Activated T-cell treated with anti-CD3 and anti-CD28 coated beads for 48 hours (primary cell): ENCODE data around the gene DDC.
"Not testable (repeated sequence)": the region's sequence is repeated elsewhere in the genome, so short reads cannot be mapped to it uniquely, and the experiment has no call there.

Experiments used
- DNase-seq: peaks from one replicate; pipeline ENCODE4 v3.0.0-alpha.2; 2020; ENCODE audit warnings: low read depth

The DDC gene

GRCh38 chr7:50588937-50589336 lies 23.7 kb upstream of the DDC start:
- DNase-seq, result no peak

DNA sequence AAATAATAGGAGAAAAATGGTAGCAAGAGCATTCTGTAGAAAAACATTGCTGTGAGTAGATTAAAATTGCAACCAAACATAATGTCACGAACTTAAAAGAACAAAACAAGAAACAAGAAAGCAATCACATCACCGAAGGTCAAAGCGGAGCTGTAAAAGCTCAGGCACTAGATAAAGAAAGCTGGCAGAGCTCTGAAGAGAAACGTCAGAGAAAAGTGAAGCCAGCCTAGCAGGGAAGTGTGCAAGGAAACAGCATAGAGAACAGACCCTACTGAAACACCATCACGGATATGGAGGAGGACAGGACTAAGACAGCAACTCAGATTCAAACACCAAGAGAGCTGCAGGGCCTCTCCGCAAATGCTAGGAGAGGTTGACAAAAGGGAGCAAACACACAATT lies 22.5 kb upstream of the DDC start:
- DNase-seq, result no peak

DNA sequence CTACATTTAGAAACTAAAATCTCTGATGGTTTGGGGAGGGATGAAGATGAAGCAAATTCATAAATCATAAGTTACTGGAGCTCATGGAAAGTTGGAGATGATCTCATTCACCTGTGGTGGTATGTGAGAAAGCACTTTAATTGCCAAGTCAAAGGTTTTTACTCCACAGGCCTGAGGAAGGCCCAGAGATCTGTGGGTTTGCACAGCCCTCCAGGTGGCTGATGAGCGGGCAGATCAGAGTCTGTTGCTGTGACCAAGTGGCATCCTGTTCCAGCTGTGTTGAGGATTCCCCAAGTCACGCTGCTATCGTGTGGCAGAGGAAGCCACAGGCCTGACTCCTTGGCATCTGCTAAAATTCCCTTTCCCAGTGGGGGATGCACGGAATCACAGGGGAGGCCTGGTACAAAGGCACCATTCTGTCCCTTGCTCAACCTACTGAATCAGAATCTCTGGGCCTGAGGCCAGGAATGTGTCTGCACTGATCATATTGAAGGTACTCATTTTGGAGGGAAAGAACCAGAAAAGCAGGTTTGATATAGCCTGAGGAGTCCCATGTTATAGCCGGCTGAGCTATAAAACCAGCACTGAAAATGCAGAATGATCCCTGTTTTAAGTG lies 19.7 kb upstream of the DDC start:
- DNase-seq, result no peak

DNA sequence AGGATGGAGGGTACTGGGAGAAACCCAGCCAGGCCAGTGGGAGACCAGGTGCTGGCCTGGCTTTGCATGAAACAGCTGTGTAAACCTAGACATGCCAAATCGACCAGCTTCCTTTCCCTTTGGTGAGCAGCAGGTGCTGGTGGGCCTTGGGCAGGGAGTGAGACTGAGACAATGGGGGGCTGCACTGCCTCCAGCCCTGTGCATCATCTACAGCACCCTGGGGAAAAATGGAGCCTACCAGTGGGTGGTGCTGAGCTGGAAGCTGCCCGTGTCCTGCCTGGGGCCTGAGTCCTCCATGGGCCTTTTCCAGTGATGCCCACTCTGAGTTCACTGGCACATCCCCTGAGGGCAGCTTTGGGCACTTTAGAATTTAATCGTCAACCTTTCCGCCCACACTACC lies 19.2 kb upstream of the DDC start:
- DNase-seq, result no peak

DNA sequence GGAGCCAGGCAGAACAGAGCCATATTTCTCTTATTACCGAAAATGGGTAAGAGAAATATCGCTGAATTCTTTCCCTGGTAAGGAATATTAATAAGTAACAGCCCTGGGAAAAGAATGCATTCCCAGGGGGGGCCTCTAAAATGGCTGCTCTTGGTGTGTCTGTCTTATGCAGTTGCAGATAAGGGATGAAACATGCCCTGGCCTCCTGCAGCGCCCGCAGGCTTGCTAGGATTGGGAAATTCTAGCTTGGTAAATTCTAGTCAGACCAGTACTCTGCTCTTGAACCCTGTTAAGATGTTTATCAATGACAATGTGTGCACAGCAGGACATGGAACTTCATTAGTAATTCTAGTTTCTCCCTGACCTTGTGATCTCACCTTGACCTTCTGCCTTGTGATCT lies 18.1 kb upstream of the DDC start:
- not testable (repeated sequence) for DNase-seq

- not testable (repeated sequence) for DNase-seq
Observed at GRCh38 chr7:50582271-50582670, 17.1 kb upstream of the DDC start.

DNA sequence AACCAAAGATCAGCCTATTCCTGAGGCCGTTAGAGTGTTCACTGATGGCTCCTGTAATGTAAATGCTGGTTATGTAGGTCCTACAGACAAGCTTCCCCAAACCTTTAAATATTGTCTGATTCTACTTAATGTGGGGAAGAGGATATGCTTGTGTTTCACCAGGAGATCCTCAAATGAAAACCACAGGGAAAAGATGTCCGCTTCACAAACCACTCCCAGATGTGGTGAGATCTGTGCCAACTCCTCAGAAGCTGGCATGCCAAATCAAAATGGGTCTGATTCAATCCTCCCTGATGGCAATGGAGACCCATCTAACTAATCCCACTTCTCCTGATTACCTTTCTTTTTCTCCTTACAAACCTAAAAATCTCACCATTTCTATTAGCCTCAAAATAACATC lies 15.5 kb upstream of the DDC start:
- DNase-seq, result not testable (repeated sequence)

DNA sequence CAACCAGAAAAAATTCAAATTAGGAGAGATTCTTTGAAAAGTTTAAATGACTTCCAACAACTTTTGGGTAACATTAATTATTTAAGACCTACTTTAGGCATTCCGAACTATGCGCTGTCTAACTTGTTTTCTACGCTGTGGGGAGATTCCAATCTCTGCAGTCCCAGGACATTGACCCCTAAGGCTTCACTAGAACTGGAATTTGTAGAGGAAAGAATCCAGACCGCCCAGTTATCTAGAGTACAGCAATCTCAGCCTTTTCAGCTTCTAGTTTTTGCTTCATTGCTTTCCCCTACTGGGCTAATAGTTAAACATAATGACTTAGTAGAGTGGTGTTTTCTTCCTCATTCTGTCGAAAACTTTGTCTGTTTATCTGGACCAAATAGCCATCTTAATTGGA lies 14.9 kb upstream of the DDC start:
- no peak for DNase-seq

DNA sequence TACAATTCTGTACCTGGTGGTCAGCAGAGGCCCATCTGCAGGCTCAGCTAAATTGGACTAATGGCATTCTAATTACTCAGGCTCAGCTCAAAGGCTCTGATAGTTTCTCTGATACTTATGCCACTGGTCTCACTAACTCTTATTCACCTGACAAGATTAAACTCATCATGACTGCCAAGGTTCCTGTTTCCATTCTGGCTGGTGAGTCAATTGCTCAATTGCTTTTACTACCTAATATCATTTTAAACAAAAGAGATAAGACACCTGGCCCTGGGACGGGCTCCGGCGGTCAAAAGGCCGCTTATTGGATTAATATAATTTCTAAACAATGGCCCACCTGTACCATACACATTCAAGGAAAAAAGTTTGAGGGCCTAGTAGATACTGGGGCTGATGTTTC lies 12.9 kb upstream of the DDC start:
- DNase-seq, result not testable (repeated sequence)

GRCh38 chr7:50577569-50577968 lies 12.4 kb upstream of the DDC start:
- DNase-seq, result no peak

- not testable (repeated sequence) for DNase-seq
Observed at GRCh38 chr7:50576388-50576787, 11.2 kb upstream of the DDC start.

- no peak for DNase-seq
Observed at GRCh38 chr7:50567715-50568261, 2.6 kb upstream of the DDC start.

DNA sequence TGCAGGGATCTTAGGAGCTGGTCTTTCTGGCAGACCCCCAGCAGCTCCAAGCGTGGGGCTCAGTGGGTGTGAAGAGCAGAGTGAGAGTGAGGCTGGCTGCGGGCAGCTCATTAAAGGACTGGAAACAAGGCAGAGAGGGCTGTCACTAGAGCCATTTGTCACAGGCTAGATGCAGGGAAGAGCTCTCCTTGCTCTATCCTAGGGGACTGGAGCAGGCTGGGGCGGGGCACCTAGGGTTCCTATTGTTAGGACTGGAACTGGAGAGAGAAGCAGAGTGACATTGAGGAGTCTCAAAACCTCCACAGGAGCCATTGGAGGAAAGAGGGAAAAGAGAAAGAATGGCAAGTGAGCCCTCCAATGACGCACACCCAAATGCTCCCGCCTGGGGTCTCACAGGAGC lies 772 bp upstream of the DDC start:
- no peak for DNase-seq

DNA sequence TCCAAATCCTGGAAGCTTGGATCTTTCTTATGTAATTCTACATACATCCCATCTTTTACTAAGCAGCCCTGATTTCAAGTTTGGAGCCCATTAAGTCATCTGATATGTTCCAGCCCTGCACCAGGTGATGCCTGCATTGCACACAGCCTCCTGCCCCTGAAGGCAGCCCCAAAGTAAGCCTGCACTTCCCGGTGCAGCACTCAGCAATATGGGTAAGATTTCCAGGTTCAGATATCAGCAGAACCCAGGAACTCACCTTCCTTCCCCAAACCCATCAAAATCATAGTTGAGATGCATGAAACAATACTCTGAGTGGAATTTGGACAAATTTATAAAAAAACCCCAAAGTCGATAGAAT lies 333 bp upstream of the DDC start:
- no peak for DNase-seq

GRCh38 chr7:50564171-50564570 lies 1.0 kb downstream of the DDC start:
- DNase-seq, result no peak

GRCh38 chr7:50562136-50562535 lies 3.1 kb downstream of the DDC start:
- no peak for DNase-seq

- DNase-seq, result no peak
Observed at GRCh38 chr7:50560865-50561351, 4.3 kb downstream of the DDC start.

DNA sequence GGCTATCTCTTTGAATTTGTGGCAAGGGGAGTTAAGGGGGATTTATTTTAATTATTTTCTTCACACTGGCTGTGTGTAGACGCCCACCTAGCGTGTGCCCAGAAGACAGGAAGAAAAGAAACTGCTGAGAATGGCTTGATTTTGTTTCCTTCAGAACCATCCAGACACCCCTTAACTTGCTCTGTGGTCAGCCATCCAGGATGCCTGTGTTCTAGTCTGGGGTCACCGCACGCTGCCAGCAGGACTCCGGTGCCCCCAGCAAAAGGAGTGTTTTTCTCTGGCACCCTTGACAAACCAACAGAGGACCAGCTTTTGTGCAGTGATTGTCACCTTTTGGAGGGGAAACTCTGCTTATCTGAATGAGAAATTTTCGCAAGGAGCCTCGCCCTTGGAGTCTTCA lies 5.3 kb downstream of the DDC start:
- DNase-seq, result no peak

DNA sequence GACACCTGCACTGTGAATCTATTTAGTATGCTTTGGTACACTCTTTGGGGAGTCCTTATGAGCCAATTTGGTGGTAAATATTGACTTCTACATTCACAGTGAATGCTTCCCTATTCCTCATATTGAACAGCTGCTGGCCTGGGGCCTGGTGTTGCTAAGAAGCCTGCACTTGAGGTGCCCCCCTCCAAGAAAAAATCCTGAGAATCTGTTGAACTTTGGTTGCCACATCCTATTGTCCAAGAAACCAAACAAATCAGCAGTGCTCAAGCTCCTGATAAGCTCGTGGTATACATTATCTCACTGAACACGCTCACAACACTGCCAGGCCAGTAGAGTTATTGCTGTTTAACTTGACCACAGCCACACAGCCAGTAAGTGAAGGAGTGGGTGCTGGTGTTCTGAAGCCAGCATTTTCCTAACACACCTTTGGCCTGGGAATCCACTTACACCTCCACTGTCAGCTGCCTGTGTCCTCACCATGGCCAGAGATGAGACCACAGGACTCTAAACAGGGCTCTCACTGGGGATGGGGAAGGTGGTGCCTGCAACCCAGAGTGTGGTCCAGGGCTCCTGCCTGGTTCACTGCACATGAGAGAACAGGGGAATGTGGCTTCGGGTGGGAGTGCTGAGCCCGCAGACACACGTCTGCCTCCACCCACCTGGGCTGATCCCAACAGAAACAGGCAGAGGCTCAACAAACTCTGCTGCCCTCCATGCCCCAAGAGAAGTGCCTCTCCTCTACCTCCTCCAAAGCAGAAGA lies 6.7 kb downstream of the DDC start:
- no peak for DNase-seq

DNA sequence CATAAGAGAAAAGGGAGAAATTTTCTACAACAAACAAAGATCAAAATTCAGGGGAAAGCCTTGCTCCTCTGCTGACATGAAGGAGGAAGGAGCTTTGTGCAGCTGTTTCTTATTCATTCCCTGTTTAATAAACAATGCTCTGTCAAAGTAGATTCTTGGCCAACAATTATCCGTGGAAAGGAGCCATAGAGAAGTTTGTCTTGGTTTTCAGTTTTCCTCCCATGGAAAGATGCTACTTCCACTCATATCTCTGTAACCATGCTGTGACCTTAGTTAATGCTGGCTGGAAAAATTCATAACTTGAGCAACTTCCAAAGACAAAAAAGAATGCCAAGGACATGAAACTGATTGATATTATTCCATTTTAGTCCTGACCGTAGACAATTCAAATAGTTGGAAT lies 8.1 kb downstream of the DDC start:
- DNase-seq, result no peak

DNA sequence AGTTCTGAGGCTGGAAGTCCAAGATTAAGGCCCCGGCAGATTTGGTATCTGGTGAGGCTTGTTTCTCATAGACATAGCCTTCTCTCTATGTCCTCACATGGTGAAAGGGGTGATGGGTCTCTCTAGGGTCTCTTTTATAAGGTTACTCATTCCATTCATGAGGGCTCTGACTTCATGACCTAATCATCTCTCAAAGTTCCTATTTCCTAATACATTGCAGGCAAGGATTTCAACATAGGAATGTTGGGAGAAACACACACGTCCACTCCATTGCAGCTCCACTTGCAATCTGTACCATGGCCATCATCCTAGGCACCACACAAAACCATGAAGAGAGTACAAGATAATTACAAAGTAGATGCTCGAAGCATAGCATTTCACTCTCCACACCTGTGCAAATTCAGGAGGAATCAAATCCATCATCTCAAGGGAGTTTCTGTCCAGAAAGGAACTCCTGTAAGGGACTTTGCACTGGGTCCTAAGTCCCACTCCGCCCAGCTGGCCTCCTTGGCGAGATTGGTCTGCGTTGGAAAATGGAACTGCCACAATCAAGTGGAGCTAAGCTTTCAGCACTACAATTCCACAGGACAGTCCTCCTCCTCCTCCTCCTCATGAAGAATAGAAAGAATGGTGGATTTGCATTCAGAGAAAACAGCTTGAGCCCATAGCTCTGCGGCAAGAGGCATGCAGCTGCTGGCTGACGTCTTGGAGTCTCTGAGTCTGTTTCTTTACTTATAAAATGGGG lies 8.8 kb downstream of the DDC start:
- DNase-seq, result no peak

DNA sequence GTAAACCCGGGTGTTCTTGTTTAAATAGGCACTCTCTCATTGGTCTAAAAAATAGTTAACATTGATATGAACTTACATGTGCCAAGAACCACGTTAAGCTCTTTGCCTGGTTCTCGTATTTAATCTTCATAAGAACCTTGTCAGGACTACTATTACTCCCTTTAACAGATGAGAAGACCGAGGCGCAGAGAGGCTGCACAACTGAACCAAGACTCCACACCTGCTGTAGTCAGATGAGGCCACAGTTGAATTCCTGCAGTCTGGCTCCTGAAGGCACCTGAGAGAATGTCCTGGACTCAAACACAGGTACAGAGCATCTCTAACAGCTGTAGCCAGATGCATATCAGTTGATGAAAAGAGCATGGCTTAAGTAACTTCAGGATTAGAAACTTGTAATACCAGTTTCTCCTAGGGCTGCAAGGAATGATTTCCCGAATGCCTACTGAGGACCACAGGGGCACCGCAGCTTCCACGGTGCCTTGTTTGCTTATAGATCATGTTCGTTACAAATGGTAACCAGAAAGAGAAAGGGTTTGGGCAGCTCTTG lies 9.5 kb downstream of the DDC start:
- DNase-seq, result no peak
